GM12875 (cell line): ENCODE results near the gene IPO7.
"Not testable (repeated sequence)": the region's sequence is repeated elsewhere in the genome, so short reads cannot be mapped to it uniquely, and the experiment has no call there.

Experiments
- H3K4me3 ChIP-seq: one replicate; pipeline ENCODE4 v1.5.1; 2011; ENCODE audit warnings: low read depth, low read length, control low read depth
- TF ChIP-seq, protein P1 (sequence below): IDR thresholded peaks from 2 replicates; pipeline ENCODE4 v1.5.1; 2011; ENCODE audit warnings: low read depth, mild to moderate bottlenecking, control low read depth, inconsistent platforms, low read length, moderate library complexity, borderline replicate concordance; ENCODE audit not compliant: insufficient read depth

Gene IPO7

DNA sequence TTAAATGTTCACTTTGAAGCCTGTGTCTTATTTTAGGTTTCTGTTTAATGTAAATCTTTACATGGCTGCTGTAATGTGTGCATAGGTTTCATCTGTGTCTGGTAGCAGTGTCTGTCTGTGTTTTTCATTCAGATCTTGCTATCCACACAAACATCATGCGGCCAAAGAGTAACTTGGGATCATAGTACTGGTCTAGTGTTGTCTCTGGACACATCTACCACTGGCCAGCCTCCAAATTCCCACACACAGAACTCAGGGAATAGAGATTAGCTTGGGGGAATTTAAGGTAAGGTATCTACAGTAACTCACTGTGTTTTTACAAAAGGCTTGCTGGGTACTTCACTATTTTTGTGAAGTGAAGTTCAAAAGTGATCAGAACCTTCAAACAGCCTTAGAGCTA is 44.3 kb downstream of the IPO7 start:
- TF ChIP-seq, protein P1, sequence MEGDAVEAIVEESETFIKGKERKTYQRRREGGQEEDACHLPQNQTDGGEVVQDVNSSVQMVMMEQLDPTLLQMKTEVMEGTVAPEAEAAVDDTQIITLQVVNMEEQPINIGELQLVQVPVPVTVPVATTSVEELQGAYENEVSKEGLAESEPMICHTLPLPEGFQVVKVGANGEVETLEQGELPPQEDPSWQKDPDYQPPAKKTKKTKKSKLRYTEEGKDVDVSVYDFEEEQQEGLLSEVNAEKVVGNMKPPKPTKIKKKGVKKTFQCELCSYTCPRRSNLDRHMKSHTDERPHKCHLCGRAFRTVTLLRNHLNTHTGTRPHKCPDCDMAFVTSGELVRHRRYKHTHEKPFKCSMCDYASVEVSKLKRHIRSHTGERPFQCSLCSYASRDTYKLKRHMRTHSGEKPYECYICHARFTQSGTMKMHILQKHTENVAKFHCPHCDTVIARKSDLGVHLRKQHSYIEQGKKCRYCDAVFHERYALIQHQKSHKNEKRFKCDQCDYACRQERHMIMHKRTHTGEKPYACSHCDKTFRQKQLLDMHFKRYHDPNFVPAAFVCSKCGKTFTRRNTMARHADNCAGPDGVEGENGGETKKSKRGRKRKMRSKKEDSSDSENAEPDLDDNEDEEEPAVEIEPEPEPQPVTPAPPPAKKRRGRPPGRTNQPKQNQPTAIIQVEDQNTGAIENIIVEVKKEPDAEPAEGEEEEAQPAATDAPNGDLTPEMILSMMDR: no peak
- no peak overlapping the region for H3K4me3 ChIP-seq

GRCh38 chr11:9438611-9439010 is 54.2 kb downstream of the IPO7 start:
- H3K4me3 ChIP-seq: no peak overlapping the region
- TF ChIP-seq, protein P1: no peak

DNA sequence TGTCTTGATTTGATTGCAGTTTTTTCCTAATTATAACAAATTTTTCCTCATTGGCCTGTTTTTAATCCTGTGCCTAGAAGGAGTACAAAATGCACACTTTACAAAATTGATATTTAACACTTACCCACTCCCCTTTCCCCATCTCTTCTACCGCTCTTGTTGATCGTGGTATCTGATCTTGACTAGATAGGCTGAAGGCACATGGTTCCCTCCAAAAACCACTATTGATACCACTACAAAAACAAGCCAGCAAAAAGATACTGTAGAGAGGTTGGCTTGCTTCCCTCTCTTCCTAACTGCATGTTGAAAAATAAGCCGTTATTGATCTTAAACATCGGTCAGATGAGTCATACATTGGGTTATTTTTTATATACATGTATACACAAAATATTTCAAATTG is 61.8 kb downstream of the IPO7 start:
- TF ChIP-seq, protein P1: no peak
- no peak overlapping the region for H3K4me3 ChIP-seq

DNA sequence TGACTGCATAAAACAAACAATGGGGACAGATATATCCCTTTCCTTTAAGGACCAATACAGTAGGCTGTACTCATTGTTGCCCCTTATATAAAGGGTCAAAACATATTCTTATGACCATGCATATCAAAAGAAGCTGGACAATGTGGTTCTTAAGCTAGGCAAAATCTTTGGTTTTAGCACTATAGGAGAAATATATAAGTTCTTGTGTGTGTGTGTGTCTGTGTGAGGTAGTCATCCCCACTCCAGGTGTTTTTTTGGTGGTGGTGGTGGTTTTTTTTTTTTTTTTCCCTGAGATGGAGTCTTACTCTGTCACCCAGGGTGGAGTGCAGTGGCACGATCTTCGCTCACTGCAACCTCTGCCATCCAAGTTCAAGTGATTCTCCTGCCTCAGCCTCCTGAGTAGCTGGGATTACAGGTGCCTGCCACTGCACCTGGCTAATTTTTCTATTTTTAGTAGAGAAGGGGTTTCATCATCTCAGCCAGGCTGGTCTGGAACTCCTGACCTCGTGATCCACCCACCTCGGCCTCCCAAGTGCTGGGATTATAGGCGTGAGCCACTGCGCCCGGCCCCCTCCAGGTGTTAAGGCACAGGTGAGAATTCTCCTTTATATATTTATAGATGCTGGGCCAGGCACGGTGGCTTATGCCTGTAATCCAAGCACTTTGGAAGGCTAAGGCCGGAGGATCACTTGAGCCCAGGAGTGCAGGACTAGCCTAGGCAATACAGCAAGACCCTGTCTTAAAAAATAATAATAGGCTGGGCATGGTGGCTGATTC is 64.3 kb downstream of the IPO7 start:
- no peak overlapping the region for H3K4me3 ChIP-seq
- TF ChIP-seq, protein P1: no peak

- H3K4me3 ChIP-seq: not testable (repeated sequence)
These were observed 67.6 kb downstream of the IPO7 start for GRCh38 chr11:9452023-9452422.

DNA sequence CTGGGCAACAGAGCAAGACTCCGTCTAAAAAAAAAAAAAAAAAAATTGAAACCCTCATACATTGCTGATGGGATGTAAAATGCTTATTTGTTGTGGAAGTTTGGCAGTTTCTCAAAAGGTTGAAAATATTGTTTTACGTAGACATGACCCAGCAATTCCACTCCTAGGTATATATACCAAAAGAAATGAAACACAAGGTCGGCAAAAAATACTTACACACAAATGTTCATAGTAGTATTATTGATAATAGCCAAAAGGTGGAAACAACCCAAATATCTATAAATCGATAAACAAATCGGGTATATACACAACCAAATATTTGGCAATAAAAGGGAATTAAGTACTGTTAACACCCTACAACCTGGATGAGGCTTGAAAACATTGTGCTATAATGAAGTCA is 71.3 kb downstream of the IPO7 start:
- TF ChIP-seq, protein P1: no peak
- H3K4me3 ChIP-seq: no peak overlapping the region

DNA sequence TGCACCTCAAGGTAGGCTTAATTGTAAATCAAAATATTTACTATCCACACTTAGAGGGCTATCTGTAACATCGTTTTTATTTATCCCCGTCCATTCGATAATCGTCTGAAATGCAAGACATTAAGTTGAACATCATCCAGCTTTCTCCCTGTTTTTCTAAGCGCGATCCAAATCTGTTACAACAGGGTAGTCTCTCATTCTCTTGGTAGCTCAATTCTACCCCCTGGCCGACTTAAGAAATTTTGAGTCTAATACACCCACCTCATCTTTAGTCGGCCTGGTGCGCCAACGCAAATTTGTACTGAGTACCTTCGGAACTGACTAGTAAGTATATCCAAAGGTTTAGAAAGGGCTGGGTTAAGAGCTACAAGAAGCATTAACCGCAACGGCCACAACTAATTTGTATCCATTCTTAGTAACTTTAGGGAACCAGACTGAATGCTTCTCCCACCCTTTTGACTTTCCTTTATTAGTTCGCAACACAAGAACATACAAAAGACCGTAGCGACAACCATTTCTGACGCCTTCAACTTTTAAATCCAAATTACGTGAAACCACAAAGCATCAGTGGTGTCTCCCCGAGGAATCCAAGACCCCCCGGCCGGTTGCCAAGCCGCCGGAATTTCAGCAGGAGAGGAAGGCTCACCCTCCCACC is 75.3 kb downstream of the IPO7 start:
- peak overlapping the region; percentile 100 for H3K4me3 ChIP-seq
- TF ChIP-seq, protein P1: no peak
